ENCODE measurements around the gene ASB13.

Gene ASB13

GRCh38 chr10:5628451-5629302 lies 37.7 kb downstream of the ASB13 start:
- no peak for TF ChIP-seq CTCF (conservative IDR thresholded peaks at IDR 0.05)

GRCh38 chr10:5627486-5628044 lies 38.8 kb downstream of the ASB13 start:
- no peak for TF ChIP-seq CTCF (conservative IDR thresholded peaks at IDR 0.05)
- H3K27ac ChIP-seq = no peak overlapping the region; the same call in none of the 2 replicates

More at GRCh38 chr10:5628451-5629302, 37.7 kb downstream of the ASB13 start:
- peak overlapping the region; percentile 39; the same call in 1 of the 2 replicates for H3K27ac ChIP-seq

GRCh38 chr10:5625992-5626777 lies 40.2 kb downstream of the ASB13 start:
- H3K27ac ChIP-seq = peak overlapping the region; percentile 31
- TF ChIP-seq CTCF (conservative IDR thresholded peaks at IDR 0.05) = no peak

- no peak for TF ChIP-seq CTCF (conservative IDR thresholded peaks at IDR 0.05)
- no peak overlapping the region for H3K27ac ChIP-seq
Measured at GRCh38 chr10:5624701-5625100, 41.7 kb downstream of the ASB13 start.

GRCh38 chr10:5623081-5623748 lies 43.2 kb downstream of the ASB13 start:
- H3K27ac ChIP-seq = peak overlapping the region; percentile 72
- peak; percentile 92 for TF ChIP-seq CTCF (conservative IDR thresholded peaks at IDR 0.05)

- TF ChIP-seq CTCF (conservative IDR thresholded peaks at IDR 0.05) = no peak
- H3K27ac ChIP-seq = peak overlapping the region; percentile 72
Measured at GRCh38 chr10:5622186-5622960, 44.0 kb downstream of the ASB13 start.

GRCh38 chr10:5621371-5621770 lies 45.0 kb downstream of the ASB13 start:
- peak overlapping the region; percentile 72; the same call in 1 of the 2 replicates for H3K27ac ChIP-seq

Data from VCaP (cell line).